AG09319 (cell line): ENCODE data around the gene TXNRD2.

Experiments
- DNase-seq: peaks from one replicate; pipeline ENCODE4 v3.0.0-alpha.2; 2010; ENCODE audit warnings: low read depth; ENCODE audit errors: extremely low read depth
- CTCF ChIP-seq: IDR thresholded peaks from 2 replicates; pipeline ENCODE4 v1.5.1; 2011; ENCODE audit warnings: low read depth, mild to moderate bottlenecking, inconsistent platforms, low read length, moderate library complexity

The TXNRD2 gene

GRCh38 chr22:19892257-19892879 is 49.2 kb downstream of the TXNRD2 start:
- no peak for DNase-seq
- no peak for TF ChIP-seq CTCF

GRCh38 chr22:19891317-19892256 is 50.0 kb downstream of the TXNRD2 start:
- TF ChIP-seq CTCF = no peak
- no peak for DNase-seq

- no peak for DNase-seq
- no peak for TF ChIP-seq CTCF
Observed at GRCh38 chr22:19890502-19891316, 50.9 kb downstream of the TXNRD2 start.

- no peak for DNase-seq
- TF ChIP-seq CTCF = no peak
Observed at GRCh38 chr22:19889951-19890350, 51.7 kb downstream of the TXNRD2 start.

- DNase-seq = no peak
- no peak for TF ChIP-seq CTCF
Observed at GRCh38 chr22:19888131-19888746, 53.4 kb downstream of the TXNRD2 start.

GRCh38 chr22:19887256-19887985 is 54.2 kb downstream of the TXNRD2 start:
- no peak for TF ChIP-seq CTCF
- no peak for DNase-seq
